ENCODE measurements around the gene TAS2R3.

TAS2R3 gene
- long read RNA-seq = 0 reads

- DNase-seq (ENCODE audit: low read depth in 1 of 2, low spot score in 1 of 2) = no peak
- TF ChIP-seq GABPA (IDR thresholded peaks at IDR 0.05; ENCODE audit: low read depth) (no peak), POLR2AphosphoS5 (IDR thresholded peaks at IDR 0.05; ENCODE audit: low read depth) (no peak), SPI1 (IDR thresholded peaks at IDR 0.05; ENCODE audit: borderline replicate concordance, low read depth) (no peak), CTCF (IDR thresholded peaks at IDR 0.05; ENCODE audit: insufficient read depth, low read length) (no peak), REST (IDR thresholded peaks at IDR 0.05; ENCODE audit: insufficient replicate concordance, low read depth) (no peak)
- Histone ChIP-seq H3K4me3 (replicated peaks; ENCODE audit: insufficient read depth, low read length) (no peak within 1 kb of the TSS), H3K27ac (replicated peaks) (no peak within 1 kb of the TSS), H3K27me3 (ENCODE audit: insufficient read depth, poor library complexity, severe bottlenecking) (no peaks in the 10 kb centered on the region)
Observed at GRCh38 chr7:141763797-141764196, at the start of gene TAS2R3. TSS of gene TAS2R3 (plus strand) at chr7:141764097. CDS start at chr7:141764159, 62 bp downstream.

- no peak overlapping the region for H3K27ac ChIP-seq (replicated peaks)
- no peak for DNase-seq (ENCODE audit: low read depth in 1 of 2, low spot score in 1 of 2)
- no peak overlapping the region for H3K4me3 ChIP-seq (replicated peaks; ENCODE audit: insufficient read depth, low read length)
- no peaks in the 10 kb centered on the region for H3K27me3 ChIP-seq (ENCODE audit: insufficient read depth, poor library complexity, severe bottlenecking)
- TF ChIP-seq GABPA (IDR thresholded peaks at IDR 0.05; ENCODE audit: low read depth) = no peak
- TF ChIP-seq REST (IDR thresholded peaks at IDR 0.05; ENCODE audit: insufficient replicate concordance, low read depth) = no peak
- no peak for TF ChIP-seq POLR2AphosphoS5 (IDR thresholded peaks at IDR 0.05; ENCODE audit: low read depth)
- TF ChIP-seq SPI1 (IDR thresholded peaks at IDR 0.05; ENCODE audit: borderline replicate concordance, low read depth) = no peak
Observed at GRCh38 chr7:141714571-141714970, 49.3 kb upstream of the TAS2R3 start.

- no peaks in the 10 kb centered on the region for H3K27me3 ChIP-seq (ENCODE audit: insufficient read depth, poor library complexity, severe bottlenecking)
- no peak for DNase-seq (ENCODE audit: low read depth in 1 of 2, low spot score in 1 of 2)
- H3K27ac ChIP-seq (replicated peaks) = no peak overlapping the region
- TF ChIP-seq POLR2AphosphoS5 (IDR thresholded peaks at IDR 0.05; ENCODE audit: low read depth) = no peak
- H3K4me3 ChIP-seq (replicated peaks; ENCODE audit: insufficient read depth, low read length) = no peak overlapping the region
Observed at GRCh38 chr7:141715018-141715417, 48.9 kb upstream of the TAS2R3 start.

GRCh38 chr7:141715794-141716689 is 47.9 kb upstream of the TAS2R3 start:
- H3K27ac ChIP-seq (replicated peaks) = no peak overlapping the region
- no peaks in the 10 kb centered on the region for H3K27me3 ChIP-seq (ENCODE audit: insufficient read depth, poor library complexity, severe bottlenecking)
- TF ChIP-seq GABPA (IDR thresholded peaks at IDR 0.05; ENCODE audit: low read depth) = no peak
- TF ChIP-seq SPI1 (IDR thresholded peaks at IDR 0.05; ENCODE audit: borderline replicate concordance, low read depth) = no peak
- TF ChIP-seq CTCF (IDR thresholded peaks at IDR 0.05; ENCODE audit: insufficient read depth, low read length) = no peak
- peak; percentile 87 for TF ChIP-seq REST (IDR thresholded peaks at IDR 0.05; ENCODE audit: insufficient replicate concordance, low read depth)
- no peak for TF ChIP-seq POLR2AphosphoS5 (IDR thresholded peaks at IDR 0.05; ENCODE audit: low read depth)
- no peak overlapping the region for H3K4me3 ChIP-seq (replicated peaks; ENCODE audit: insufficient read depth, low read length)
- no peak for DNase-seq (ENCODE audit: low read depth in 1 of 2, low spot score in 1 of 2)

All from HL-60 (cell line).